ENCODE measurements around the gene ANKRD27.
"Not testable (repeated sequence)": the region's sequence is repeated elsewhere in the genome, so short reads cannot be mapped to it uniquely, and the experiment has no call there.

The ANKRD27 gene

DNA sequence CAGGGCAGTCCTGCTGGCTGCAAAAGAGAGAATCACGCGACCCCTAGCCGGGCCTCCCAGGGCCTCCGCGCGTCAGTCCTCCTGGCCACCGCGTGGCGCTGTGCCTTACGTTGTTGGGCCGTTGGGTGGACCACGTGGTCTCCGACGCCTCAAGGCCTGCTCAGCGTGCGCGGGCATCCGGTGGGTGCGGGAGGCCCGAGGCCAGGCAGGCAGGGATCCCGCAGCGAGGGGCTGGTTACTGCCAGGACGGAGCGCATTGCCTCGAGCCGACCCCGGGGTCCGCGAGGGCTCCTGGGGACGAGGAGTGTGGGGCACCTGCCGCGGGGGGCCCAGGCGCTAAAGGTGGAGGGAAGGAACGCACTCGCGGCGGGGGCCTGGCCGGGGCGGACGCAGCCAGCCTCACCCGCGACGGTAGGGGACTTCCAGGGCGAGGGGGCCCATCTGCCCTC, 44.7 kb upstream of the ANKRD27 start, which contains the start of gene TDRD12:
TSS of gene TDRD12 (plus strand) at position 157 of the 449 bp plus-strand sequence. CDS start 306 bp downstream, outside the sequence.
- Histone ChIP-seq H2AFZ (ENCODE audit: low read depth, low read length) (no peak within 1 kb of the TSS), H3K36me3 (ENCODE audit: insufficient read depth, low read length) (no peaks in the 10 kb centered on the region), H3K4me1 (ENCODE audit: insufficient read depth, low read length) (no peaks in the 10 kb centered on the region), H3K79me2 (ENCODE audit: insufficient read depth, low read length) (no peaks in the 10 kb centered on the region), H3K4me2 (ENCODE audit: insufficient read depth, low read length) (no peak within 1 kb of the TSS), H3K27me3 (ENCODE audit: insufficient read depth, low read length, poor library complexity) (no peaks in the 10 kb centered on the region), H3K9me3 (ENCODE audit: insufficient read depth, low read length, severe bottlenecking) (no peaks in the 10 kb centered on the region), H3K27ac (ENCODE audit: low read length) (no peak within 1 kb of the TSS), H3K9ac (ENCODE audit: low read depth, low read length) (no peak within 1 kb of the TSS), H3K4me3 (ENCODE audit: low read depth in 1 of 2, low read length in 2 of 2) (no peak within 1 kb of the TSS), H4K20me1 (ENCODE audit: insufficient read depth, low read length) (no peaks in the 10 kb centered on the region)
- TF ChIP-seq CTCF (IDR thresholded peaks at IDR 0.05; ENCODE audit: borderline replicate concordance, extremely low read depth, low read length, poor library complexity, severe bottlenecking) (peak; percentile 19), EZH2 (IDR thresholded peaks at IDR 0.05; ENCODE audit: borderline replicate concordance, low read depth, low read length, severe bottlenecking) (no peak)
- no peak for ATAC-seq (ENCODE audit: insufficient read depth, low read depth)
- no peak for DNase-seq

DNA sequence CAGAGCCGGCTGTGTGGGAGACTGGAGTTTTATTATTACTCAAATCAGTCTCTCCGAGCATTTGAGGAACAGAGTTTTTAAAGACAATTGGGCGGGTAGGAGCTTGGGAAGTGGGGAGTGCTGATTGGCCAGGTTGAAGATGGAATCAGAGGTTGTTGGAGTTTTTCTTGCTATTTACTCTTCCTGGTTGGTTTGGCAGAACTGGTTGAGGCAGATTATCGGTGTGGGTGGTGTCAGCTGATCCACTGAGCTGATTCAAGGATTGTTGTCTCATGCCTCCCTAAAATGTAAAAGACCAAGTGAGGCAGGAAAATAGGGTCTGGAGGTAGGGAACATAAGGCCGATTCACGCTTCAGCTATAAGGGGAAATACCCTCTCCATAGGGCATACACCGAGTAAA, 43.3 kb upstream of the ANKRD27 start:
- H2AFZ ChIP-seq (ENCODE audit: low read depth, low read length): no peak overlapping the region
- no peaks in the 10 kb centered on the region for H3K4me1 ChIP-seq (ENCODE audit: insufficient read depth, low read length)
- H3K4me3 ChIP-seq (ENCODE audit: low read depth in 1 of 2, low read length in 2 of 2): no peak overlapping the region
- H3K9me3 ChIP-seq (ENCODE audit: insufficient read depth, low read length, severe bottlenecking): no peaks in the 10 kb centered on the region
- H3K27ac ChIP-seq (ENCODE audit: low read length): no peak overlapping the region
- no peaks in the 10 kb centered on the region for H3K27me3 ChIP-seq (ENCODE audit: insufficient read depth, low read length, poor library complexity)
- TF ChIP-seq EZH2 (IDR thresholded peaks at IDR 0.05; ENCODE audit: borderline replicate concordance, low read depth, low read length, severe bottlenecking) (no peak), CTCF (IDR thresholded peaks at IDR 0.05; ENCODE audit: borderline replicate concordance, extremely low read depth, low read length, poor library complexity, severe bottlenecking) (no peak)
- DNase-seq (no peak), ATAC-seq (ENCODE audit: insufficient read depth, low read depth) (0 out of 3 replicates have a peak, but pooled peaks have one; percentile 14)
- peaks cover 5% of the 10 kb centered on the region; the same call in 1 of the 2 replicates for H3K36me3 ChIP-seq (ENCODE audit: insufficient read depth, low read length)
- no peaks in the 10 kb centered on the region for H3K79me2 ChIP-seq (ENCODE audit: insufficient read depth, low read length)
- H3K9ac ChIP-seq (ENCODE audit: low read depth, low read length): no peak overlapping the region
- no peak overlapping the region for H3K4me2 ChIP-seq (ENCODE audit: insufficient read depth, low read length)
- H4K20me1 ChIP-seq (ENCODE audit: insufficient read depth, low read length): no peaks in the 10 kb centered on the region

DNA sequence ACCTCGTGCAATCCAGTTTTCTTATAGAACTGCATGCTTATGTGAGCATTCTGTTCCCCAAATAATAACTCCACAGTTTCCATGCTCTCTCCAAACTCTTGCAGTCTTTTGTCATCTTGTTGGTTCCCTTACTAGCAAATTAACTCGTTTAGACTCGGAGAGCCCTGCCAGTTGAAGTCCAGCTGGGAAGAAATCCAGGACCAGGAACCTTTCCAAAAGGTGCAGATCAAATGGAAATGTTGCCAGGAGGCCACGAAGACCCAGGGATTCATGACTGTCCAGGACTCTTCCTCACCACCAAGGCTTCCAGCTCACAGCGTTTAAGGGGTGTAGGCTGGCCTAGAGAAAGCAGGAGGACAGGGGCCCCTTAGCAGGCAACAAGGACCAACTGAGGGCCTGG, 42.5 kb upstream of the ANKRD27 start:
- H3K9ac ChIP-seq (ENCODE audit: low read depth, low read length): no peak overlapping the region
- no peak for ATAC-seq (ENCODE audit: insufficient read depth, low read depth)
- H3K27ac ChIP-seq (ENCODE audit: low read length): no peak overlapping the region
- no peaks in the 10 kb centered on the region for H4K20me1 ChIP-seq (ENCODE audit: insufficient read depth, low read length)
- H3K79me2 ChIP-seq (ENCODE audit: insufficient read depth, low read length): no peaks in the 10 kb centered on the region
- no peak overlapping the region for H3K4me3 ChIP-seq (ENCODE audit: low read depth in 1 of 2, low read length in 2 of 2)
- peaks cover 12% of the 10 kb centered on the region; the same call in 1 of the 2 replicates for H3K36me3 ChIP-seq (ENCODE audit: insufficient read depth, low read length)
- DNase-seq: no peak
- H3K9me3 ChIP-seq (ENCODE audit: insufficient read depth, low read length, severe bottlenecking): no peaks in the 10 kb centered on the region
- H3K4me1 ChIP-seq (ENCODE audit: insufficient read depth, low read length): no peaks in the 10 kb centered on the region
- TF ChIP-seq CTCF (IDR thresholded peaks at IDR 0.05; ENCODE audit: borderline replicate concordance, extremely low read depth, low read length, poor library complexity, severe bottlenecking) (no peak), EZH2 (IDR thresholded peaks at IDR 0.05; ENCODE audit: borderline replicate concordance, low read depth, low read length, severe bottlenecking) (no peak)
- no peaks in the 10 kb centered on the region for H3K27me3 ChIP-seq (ENCODE audit: insufficient read depth, low read length, poor library complexity)
- no peak overlapping the region for H2AFZ ChIP-seq (ENCODE audit: low read depth, low read length)
- H3K4me2 ChIP-seq (ENCODE audit: insufficient read depth, low read length): no peak overlapping the region

DNA sequence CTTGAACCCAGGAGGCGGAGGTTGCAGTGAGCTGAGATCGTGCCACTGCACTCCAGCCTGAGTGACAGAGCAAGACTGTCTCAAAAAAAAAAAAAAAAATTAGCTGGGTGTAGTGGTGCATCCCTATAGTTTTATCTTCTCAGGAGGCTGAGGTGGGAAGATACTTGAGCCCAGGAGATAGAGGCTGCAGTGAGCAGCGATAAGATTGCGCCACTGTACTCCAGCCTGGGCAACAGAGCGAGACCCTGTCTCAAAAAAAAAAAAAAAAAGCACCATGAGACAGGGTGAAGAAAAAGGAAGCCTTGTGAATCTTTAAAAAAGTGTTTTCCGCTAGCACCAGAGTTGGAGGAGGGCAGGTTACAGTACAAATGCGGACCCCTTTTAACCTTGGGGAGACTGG, 41.2 kb upstream of the ANKRD27 start:
- H2AFZ ChIP-seq (ENCODE audit: low read depth, low read length); DNase-seq; H3K4me1 ChIP-seq (ENCODE audit: insufficient read depth, low read length); H3K4me2 ChIP-seq (ENCODE audit: insufficient read depth, low read length); H3K27ac ChIP-seq (ENCODE audit: low read length); H3K9me3 ChIP-seq (ENCODE audit: insufficient read depth, low read length, severe bottlenecking); ATAC-seq (ENCODE audit: insufficient read depth, low read depth); H3K27me3 ChIP-seq (ENCODE audit: insufficient read depth, low read length, poor library complexity); H3K4me3 ChIP-seq (ENCODE audit: low read depth in 1 of 2, low read length in 2 of 2); H3K9ac ChIP-seq (ENCODE audit: low read depth, low read length); H3K79me2 ChIP-seq (ENCODE audit: insufficient read depth, low read length); H4K20me1 ChIP-seq (ENCODE audit: insufficient read depth, low read length): not testable (repeated sequence)
- H3K36me3 ChIP-seq (ENCODE audit: insufficient read depth, low read length): peaks cover 20% of the 10 kb centered on the region; the same call in 1 of the 2 replicates

All from DND-41 (cell line).